Measurements from ENCODE around the gene DCDC1. TPM values are rescaled to one million over a fixed set of nuclear protein-coding genes. Genes with fewer than 3 reads are reported as not detected.

DCDC1 gene
- total RNA-seq, 1 donor, result 0.21 TPM

DNA sequence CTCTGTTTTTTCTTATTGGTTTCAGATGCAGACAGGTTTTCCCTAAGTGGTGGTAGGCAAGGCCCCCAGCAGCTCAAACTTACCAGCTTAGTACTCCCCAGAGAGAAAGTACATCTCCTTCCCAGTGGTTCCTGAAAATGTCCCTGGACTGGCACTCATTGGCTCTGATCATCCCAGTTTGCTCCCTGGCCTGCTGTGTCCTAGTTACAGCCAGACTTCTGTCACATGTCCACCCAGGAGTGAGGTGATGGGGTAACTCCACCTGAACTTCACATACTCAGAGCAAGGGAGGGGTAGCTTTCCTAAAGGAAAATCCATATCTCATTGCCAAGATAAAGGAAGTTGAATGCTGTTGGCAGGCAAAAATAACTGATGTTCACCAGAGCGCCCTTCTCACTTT is 546.4 kb downstream of the DCDC1 start:
- Histone ChIP-seq H3K9me3 (ENCODE audit: low read depth, low read length) (no peaks in the 10 kb centered on the region), H3K4me1 (ENCODE audit: insufficient read depth, low read length) (no peaks in the 10 kb centered on the region), H3K27me3 (ENCODE audit: insufficient read depth, low read length) (no peaks in the 10 kb centered on the region), H3K4me3 (ENCODE audit: low read length) (no peak overlapping the region)

DNA sequence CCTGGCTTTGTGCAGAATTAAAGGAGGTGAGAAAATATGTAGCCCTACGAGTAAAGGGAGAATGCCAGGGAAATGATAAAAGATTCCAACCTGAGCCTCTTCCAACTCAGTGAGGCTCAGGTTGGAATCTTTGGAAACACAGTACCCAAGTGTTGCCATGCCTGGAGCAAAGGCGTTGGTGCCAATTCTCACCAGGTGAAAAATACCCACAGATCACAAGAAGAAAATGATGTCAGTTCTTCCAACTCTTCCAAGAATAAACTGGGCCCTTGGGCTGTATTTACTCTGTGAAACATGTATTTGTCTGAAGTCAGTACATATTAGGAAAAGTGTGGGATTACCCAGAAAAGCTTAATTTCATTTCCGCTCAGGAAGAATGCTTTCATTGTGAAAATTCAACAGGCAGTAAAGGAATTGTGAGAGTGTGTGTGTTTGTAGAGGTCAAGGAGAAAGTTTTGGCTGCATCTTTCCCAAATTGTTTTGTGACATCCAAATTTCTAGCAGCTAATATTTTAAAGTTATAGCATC is 548.0 kb downstream of the DCDC1 start:
- Histone ChIP-seq H3K4me1 (ENCODE audit: insufficient read depth, low read length) (no peaks in the 10 kb centered on the region), H3K9me3 (ENCODE audit: low read depth, low read length) (no peaks in the 10 kb centered on the region), H3K4me3 (ENCODE audit: low read length) (no peak overlapping the region), H3K27me3 (ENCODE audit: insufficient read depth, low read length) (no peaks in the 10 kb centered on the region)

DNA sequence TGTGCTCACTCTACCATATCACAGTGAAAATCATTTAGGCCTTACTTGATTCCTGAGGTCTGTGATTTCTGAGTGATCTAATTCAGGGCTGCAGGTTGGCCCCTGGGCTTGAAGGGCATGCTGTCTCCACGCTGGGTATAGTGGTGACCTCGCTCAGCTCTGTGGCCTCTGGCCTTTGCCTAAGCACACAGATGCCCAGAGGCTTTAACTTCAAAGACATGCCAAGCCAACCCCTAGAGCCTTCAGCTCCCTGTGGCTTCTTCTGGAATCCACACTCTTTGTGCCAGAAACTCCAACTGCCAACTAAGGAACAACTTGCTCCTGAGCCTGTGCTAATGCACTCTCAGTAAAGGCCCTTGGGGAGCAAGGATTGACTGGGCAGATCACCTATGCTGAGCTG is 550.8 kb downstream of the DCDC1 start:
- Histone ChIP-seq H3K9me3 (ENCODE audit: low read depth, low read length) (no peaks in the 10 kb centered on the region), H3K4me3 (ENCODE audit: low read length) (no peak overlapping the region), H3K27me3 (ENCODE audit: insufficient read depth, low read length) (no peaks in the 10 kb centered on the region), H3K4me1 (ENCODE audit: insufficient read depth, low read length) (no peaks in the 10 kb centered on the region)

DNA sequence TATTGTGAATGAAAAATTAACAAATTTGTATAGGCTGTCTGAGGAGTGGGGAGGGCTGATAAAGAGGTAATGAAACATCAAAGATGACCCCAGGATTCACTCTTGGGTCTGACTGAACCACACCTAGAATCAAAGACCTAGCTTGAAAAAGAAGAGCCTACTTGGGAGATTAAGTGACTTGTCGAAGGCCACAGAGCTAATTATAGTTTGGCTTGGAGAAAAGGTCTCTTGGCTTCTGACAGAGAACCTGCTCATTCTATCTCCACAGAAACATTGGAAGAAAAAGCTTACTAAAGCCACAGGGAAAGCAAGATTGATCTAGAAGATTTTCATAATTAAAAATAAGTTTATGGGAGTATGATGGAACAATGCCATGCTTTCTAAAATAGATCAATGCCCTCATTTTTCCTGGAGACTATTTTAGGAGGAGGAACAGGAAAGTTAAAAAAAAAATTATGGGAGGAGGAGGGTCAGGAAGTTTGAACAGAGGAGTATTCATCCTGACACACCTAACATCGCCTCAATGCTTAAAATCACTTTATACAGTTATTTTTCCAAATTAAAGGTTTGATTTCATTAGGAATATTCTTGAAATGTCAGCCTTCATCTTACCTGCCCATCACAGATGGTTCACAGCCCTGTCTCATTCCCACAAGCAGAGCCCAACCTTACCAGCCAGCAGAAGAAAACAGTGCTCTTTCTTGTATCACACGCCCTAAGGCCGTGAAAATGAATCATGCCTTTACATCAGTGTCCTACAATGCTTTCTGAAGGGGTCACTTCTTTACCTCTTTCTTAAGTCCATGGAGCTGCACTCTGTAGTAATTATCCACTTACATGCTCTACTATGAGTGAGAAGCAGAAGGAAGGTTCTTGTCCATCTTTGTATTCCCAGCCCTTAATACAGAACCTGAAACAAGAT is 552.3 kb downstream of the DCDC1 start:
- H3K4me1 ChIP-seq (ENCODE audit: insufficient read depth, low read length), result no peaks in the 10 kb centered on the region
- no peak overlapping the region for H3K4me3 ChIP-seq (ENCODE audit: low read length)
- H3K27me3 ChIP-seq (ENCODE audit: insufficient read depth, low read length), result no peaks in the 10 kb centered on the region
- H3K9me3 ChIP-seq (ENCODE audit: low read depth, low read length), result no peaks in the 10 kb centered on the region

DNA sequence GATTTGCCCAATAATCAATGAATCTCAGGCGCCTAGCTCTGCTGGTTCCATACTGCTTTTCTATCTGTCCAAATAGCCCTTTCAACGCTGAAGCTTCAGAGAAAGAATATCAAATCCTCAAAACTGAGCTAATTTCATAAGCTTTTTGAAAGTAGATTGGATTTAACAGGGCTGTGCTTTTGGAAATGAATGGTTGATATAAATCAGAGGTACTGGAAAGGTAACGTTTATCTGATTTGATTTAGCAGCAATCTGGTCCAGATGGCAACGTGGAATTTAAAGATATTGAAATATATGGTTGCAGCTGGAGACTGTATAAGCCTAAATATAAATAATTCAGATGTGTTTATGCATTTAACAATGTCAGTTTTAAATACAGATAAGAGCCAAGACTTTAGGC is 553.9 kb downstream of the DCDC1 start:
- Histone ChIP-seq H3K9me3 (ENCODE audit: low read depth, low read length) (no peaks in the 10 kb centered on the region), H3K4me3 (ENCODE audit: low read length) (no peak overlapping the region), H3K4me1 (ENCODE audit: insufficient read depth, low read length) (no peaks in the 10 kb centered on the region), H3K27me3 (ENCODE audit: insufficient read depth, low read length) (no peaks in the 10 kb centered on the region)

DNA sequence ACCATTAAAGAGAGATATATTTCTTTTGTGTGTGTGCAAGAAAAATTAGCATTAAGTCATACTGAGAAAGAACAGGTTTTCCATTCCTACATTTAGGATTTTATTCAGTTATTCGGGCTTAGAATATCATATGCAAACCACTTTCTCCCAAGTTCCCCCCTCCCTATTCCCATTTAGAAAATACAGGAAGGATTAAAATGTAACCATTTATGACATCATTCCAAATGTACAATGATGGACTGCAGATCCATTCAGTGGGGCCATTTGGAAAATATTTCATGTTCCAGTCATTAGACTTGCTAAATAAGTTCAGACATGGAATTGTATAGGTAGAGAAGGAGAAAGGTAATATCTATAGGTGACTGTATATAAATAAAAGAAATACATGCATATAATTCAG is 554.8 kb downstream of the DCDC1 start:
- H3K27me3 ChIP-seq (ENCODE audit: insufficient read depth, low read length), result no peaks in the 10 kb centered on the region
- H3K4me1 ChIP-seq (ENCODE audit: insufficient read depth, low read length), result no peaks in the 10 kb centered on the region
- H3K9me3 ChIP-seq (ENCODE audit: low read depth, low read length), result no peaks in the 10 kb centered on the region
- H3K4me3 ChIP-seq (ENCODE audit: low read length), result no peak overlapping the region

Other genes with a start within 250 kb of the DCDC1 start
- 9.8 TPM for gene DNAJC24, start 121 bp upstream of the DCDC1 start, total RNA-seq
- gene IMMP1L, start 139.9 kb upstream of the DCDC1 start, total RNA-seq, result 11.6 TPM
- gene ELP4, start 140.0 kb upstream of the DCDC1 start, total RNA-seq, result 17.7 TPM

Data from mononuclear cell (primary cell).